Liver (tissue), 9 donors: ENCODE measurements around the gene TMOD4. TPM values are rescaled to one million over a fixed set of nuclear protein-coding genes. Genes with fewer than 3 reads are reported as not detected.

Experiments
- DNase-seq: peaks from one replicate; pipeline ENCODE4 v3.0.0-alpha.2; 2017; ENCODE audit warnings: low spot score
- H3K27ac ChIP-seq, 2 donors: one replicate each; pipeline ENCODE4 v1.7.0; 2013; ENCODE audit warnings: inconsistent platforms in 2 of 2, low read length in 2 of 2, control low read depth in 1 of 2, low read depth in 1 of 2, mild to moderate bottlenecking in 1 of 2
- H3K27me3 ChIP-seq, 4 donors: one replicate each; pipeline versions ENCODE4 v1.6.1 to v1.7.0; 2013; ENCODE audit warnings: low read length in 3 of 4, inconsistent platforms in 1 of 4, mild to moderate bottlenecking in 1 of 4, moderate library complexity in 1 of 4; ENCODE audit not compliant: control insufficient read depth in 4 of 4, insufficient read depth in 4 of 4
- H3K36me3 ChIP-seq, 4 donors: one replicate each; pipeline versions ENCODE4 v1.6.1 to v1.7.0; 2013; ENCODE audit warnings: low read length in 3 of 4, mild to moderate bottlenecking in 3 of 4, low read depth in 1 of 4, moderate library complexity in 1 of 4; ENCODE audit not compliant: control insufficient read depth in 4 of 4, insufficient read depth in 3 of 4
- H3K4me1 ChIP-seq, 4 donors: one replicate each; pipeline versions ENCODE4 v1.6.1 to v1.7.0; 2013; ENCODE audit warnings: low read length in 3 of 4, mild to moderate bottlenecking in 3 of 4, moderate library complexity in 1 of 4; ENCODE audit not compliant: control insufficient read depth in 4 of 4, insufficient read depth in 4 of 4
- H3K4me3 ChIP-seq, 3 donors: one replicate each; pipeline versions ENCODE4 v1.6.1 to v1.7.0; 2013; ENCODE audit warnings: low read length in 3 of 3, control low read depth in 1 of 3, low read depth in 1 of 3, mild to moderate bottlenecking in 1 of 3
- H3K9ac ChIP-seq, 2 donors: one replicate each; pipeline ENCODE4 v1.7.0; 2013; ENCODE audit warnings: low read length in 2 of 2, mild to moderate bottlenecking in 2 of 2, moderate library complexity in 2 of 2, control low read depth in 1 of 2, low read depth in 1 of 2
- H3K9me3 ChIP-seq, 4 donors: one replicate each; pipeline versions ENCODE4 v1.6.1 to v1.7.0; 2013; ENCODE audit warnings: low read length in 3 of 4; ENCODE audit not compliant: control insufficient read depth in 4 of 4
- ATF3 ChIP-seq: IDR thresholded peaks from 2 replicates; pipeline ENCODE4 v1.6.1; 2016; ENCODE audit warnings: antibody characterized with exemption
- CTCF ChIP-seq: fragments of 150-350 bp; IDR thresholded peaks from 2 replicates; pipeline ENCODE4 v1.5.1; 2017; ENCODE audit warnings: improper control_type of control experiment, low read depth, low read length; ENCODE audit not compliant: missing input control
- EGR1 ChIP-seq, 2 donors: IDR thresholded peaks; 2 replicates each; pipeline ENCODE4 v1.6.1; 2016 to 2018; ENCODE audit warnings: antibody characterized with exemption in 2 of 2, low read depth in 2 of 2
- FOXA1 ChIP-seq: IDR thresholded peaks from 2 replicates; pipeline ENCODE4 v1.6.1; 2016; ENCODE audit warnings: antibody characterized with exemption
- FOXA2 ChIP-seq: IDR thresholded peaks from 2 replicates; pipeline ENCODE4 v1.6.1; 2016; ENCODE audit warnings: antibody characterized with exemption
- GABPA ChIP-seq, 2 donors: IDR thresholded peaks in 1 of 2; conservative IDR thresholded peaks in 1 of 2; 2 replicates each; pipeline ENCODE4 v1.6.1; 2016; ENCODE audit warnings: antibody characterized with exemption in 2 of 2, mild to moderate bottlenecking in 1 of 2, moderate library complexity in 1 of 2
- HNF4A ChIP-seq, 2 donors: conservative IDR thresholded peaks; 2 replicates each; pipeline ENCODE4 v1.6.1; 2016; ENCODE audit warnings: antibody characterized with exemption in 2 of 2, mild to moderate bottlenecking in 2 of 2
- HNF4G ChIP-seq: IDR thresholded peaks from 2 replicates; pipeline ENCODE4 v1.6.1; 2016; ENCODE audit warnings: antibody characterized with exemption
- JUND ChIP-seq, 2 donors: IDR thresholded peaks; 2 replicates each; pipeline ENCODE4 v1.6.1; 2016; ENCODE audit warnings: antibody characterized with exemption in 2 of 2
- MAX ChIP-seq: IDR thresholded peaks from 2 replicates; pipeline ENCODE4 v1.6.1; 2016; ENCODE audit warnings: antibody characterized with exemption
- NR2F2 ChIP-seq: IDR thresholded peaks from 2 replicates; pipeline ENCODE4 v1.6.1; 2016; ENCODE audit warnings: antibody characterized with exemption
- RAD21 ChIP-seq, 2 donors: IDR thresholded peaks; 2 replicates each; pipeline ENCODE4 v1.6.1; 2016; ENCODE audit warnings: antibody characterized with exemption in 2 of 2, mild to moderate bottlenecking in 2 of 2
- REST ChIP-seq: IDR thresholded peaks from 2 replicates; pipeline ENCODE4 v1.6.1; 2016; ENCODE audit warnings: antibody characterized with exemption, mild to moderate bottlenecking
- RXRA ChIP-seq, 2 donors: IDR thresholded peaks; 2 replicates each; pipeline ENCODE4 v1.6.1; 2017 to 2018; ENCODE audit warnings: antibody characterized with exemption in 2 of 2, mild to moderate bottlenecking in 1 of 2
- SP1 ChIP-seq: IDR thresholded peaks from 2 replicates; pipeline ENCODE4 v1.6.1; 2018; ENCODE audit warnings: antibody characterized with exemption, mild to moderate bottlenecking
- TAF1 ChIP-seq: conservative IDR thresholded peaks from 2 replicates; pipeline ENCODE4 v1.6.1; 2016; ENCODE audit warnings: antibody characterized with exemption, mild to moderate bottlenecking
- YY1 ChIP-seq: IDR thresholded peaks from 2 replicates; pipeline ENCODE4 v1.6.1; 2016; ENCODE audit warnings: antibody characterized with exemption, mild to moderate bottlenecking
- ZBTB33 ChIP-seq: IDR thresholded peaks from 2 replicates; pipeline ENCODE4 v1.6.1; 2016; ENCODE audit warnings: antibody characterized with exemption
- WGBS: extraction: QIAGEN DNeasy Blood & Tissue Kit; methylation state at CpG from one replicate; pipeline ENCODE4 v1.1.7; 2013; 5-methylcytosine and 5-hydroxymethylcytosine counted together
- polyA plus RNA-seq, 2 donors: library from polyadenylated mRNA; stranded (reverse) in 1 of 2; unstranded in 1 of 2; fragments of 200-250 nt in 1 of 2; fragments of >200 nt in 1 of 2; fragmentation: Nextera tagmentation in 1 of 2; extraction: Ambion mirVana in 1 of 2; gene quantifications; one replicate each; pipeline versions ENCODE4 v1.2.1 to v1.2.3, GENCODE V29; 2013 to 2015
- total RNA-seq, 2 donors: library from RNA; depleted of rRNA; stranded (reverse); fragments of >200 nt; gene quantifications; one replicate each; pipeline ENCODE4 v1.2.3, GENCODE V29; 2014
- donor health status: healthy.
- donor health status: healthy.
- donor health status: healthy.
- donor health status: healthy.
- donor health status: healthy.

TMOD4 gene
- total and polyA plus RNA-seq, 4 donors: not detected

GRCh38 chr1:151146412-151147131 is 29.2 kb downstream of the TMOD4 start, which contains the start of gene SEMA6C:
Gene SEMA6C, minus strand, starts transcription at chr1:151146631. Its CDS starts 4,010 bp downstream, at chr1:151142621.
- peak; percentile 92 for DNase-seq
- H3K4me1 ChIP-seq: peaks cover 0 to 25% (median 16%) of the 10 kb centered on the region in 4 donors
- H3K27me3 ChIP-seq: no peaks in the 10 kb centered on the region
- no peaks in the 10 kb centered on the region for H3K9me3 ChIP-seq
- TF ChIP-seq MAX (no peak), SP1 (peak; percentile 68), FOXA1 (peak; percentile 33), RXRA (IDR thresholded peaks at IDR 0.05) (peak; percentile 7 to 20), REST (peak; percentile 86), NR2F2 (no peak), HNF4G (no peak), CTCF (no peak), HNF4A (conservative IDR thresholded peaks at IDR 0.05) (peak; percentile 53 to 79), ZBTB33 (no peak), ATF3 (no peak), TAF1 (peak; percentile 90), RAD21 (IDR thresholded peaks at IDR 0.05) (peak in 1 of 2 donors; percentile 35), GABPA (IDR thresholded peaks at IDR 0.05 in 1 of 2, conservative IDR thresholded peaks at IDR 0.05 in 1 of 2) (peak in 1 of 2 donors; percentile 27), EGR1 (IDR thresholded peaks at IDR 0.05; ENCODE audit: low read depth in 2 of 2) (no peak), JUND (IDR thresholded peaks at IDR 0.05) (no peak), FOXA2 (no peak), YY1 (peak; percentile 57)
- H3K27ac ChIP-seq: peak within 1 kb of the TSS; percentile 40 to 75
- H3K9ac ChIP-seq: peak within 1 kb of the TSS in 1 of 2 donors; percentile 12
- WGBS: under 1% methylated on average over 61 of the region's 61 CpGs
- H3K4me3 ChIP-seq: peak within 1 kb of the TSS; percentile 64 to 82 (median 65)
- peaks cover 0 to 2% (median 0%) of the 10 kb centered on the region in 4 donors for H3K36me3 ChIP-seq
